ENCODE results near the gene UBTF. TPM values are rescaled to one million over a fixed set of nuclear protein-coding genes. Genes with fewer than 3 reads are reported as not detected.
A peak's percentile ranks its signal among the peaks of the same experiment; 100 is the strongest.

The UBTF gene
- total and polyA plus RNA-seq, 9 of the 15 experiments (the other 6 are each of a cell fraction or from before 2014, with no cell fraction given), result 1.2 to 113 (median 83.6) TPM

GRCh38 chr17:44210342-44211192, 8.9 kb downstream of the UBTF start (continued):
- TF ChIP-seq ATF3 (IDR thresholded peaks at IDR 0.05) (no peak), ATF3 (CRISPR knock-in tag; conservative IDR thresholded peaks at IDR 0.05) (peak; percentile 75; the same call in 1 of the 2 replicates), CREM (IDR thresholded peaks at IDR 0.05; ENCODE audit: low read depth) (peak; percentile 63; the same call in 1 of the 2 replicates), SRF (CRISPR knock-in tag; IDR thresholded peaks at IDR 0.05) (no peak), ZMIZ1 (IDR thresholded peaks at IDR 0.05; ENCODE audit: low read depth in 2 of 2, low read length in 2 of 2) (peak in 1 of 2 experiments; percentile 54; a peak in 1 of 4 replicates), CCAR2 (IDR thresholded peaks at IDR 0.05; ENCODE audit: low read depth, low read length) (no peak), NFXL1 (CRISPR knock-in tag; IDR thresholded peaks at IDR 0.05) (no peak), PTTG1 (tag; IDR thresholded peaks at IDR 0.05; ENCODE audit: low read depth) (no peak), GABPB1 (CRISPR knock-in tag; IDR thresholded peaks at IDR 0.05) (peak; percentile 82), ETS1 (conservative IDR thresholded peaks at IDR 0.05; ENCODE audit: control insufficient read depth, low read depth, low read length) (peak; percentile 66; the same call in 1 of the 2 replicates), ELF1 (tag; IDR thresholded peaks at IDR 0.05) (no peak), HMGN3 (IDR thresholded peaks at IDR 0.05; ENCODE audit: borderline replicate concordance, extremely low read depth, insufficient read length, low read depth, low read length) (peak; percentile 74)

All from K562 (cell line).